ENCODE measurements around the gene SIRT7. TPM values are rescaled to one million over a fixed set of nuclear protein-coding genes. Genes with fewer than 3 reads are reported as not detected.
"Not testable (repeated sequence)": the region's sequence is repeated elsewhere in the genome, so short reads cannot be mapped to it uniquely, and the experiment has no call there.

SIRT7 gene
- total RNA-seq, 1 donor from 2014 or later, result 26.4 TPM

DNA sequence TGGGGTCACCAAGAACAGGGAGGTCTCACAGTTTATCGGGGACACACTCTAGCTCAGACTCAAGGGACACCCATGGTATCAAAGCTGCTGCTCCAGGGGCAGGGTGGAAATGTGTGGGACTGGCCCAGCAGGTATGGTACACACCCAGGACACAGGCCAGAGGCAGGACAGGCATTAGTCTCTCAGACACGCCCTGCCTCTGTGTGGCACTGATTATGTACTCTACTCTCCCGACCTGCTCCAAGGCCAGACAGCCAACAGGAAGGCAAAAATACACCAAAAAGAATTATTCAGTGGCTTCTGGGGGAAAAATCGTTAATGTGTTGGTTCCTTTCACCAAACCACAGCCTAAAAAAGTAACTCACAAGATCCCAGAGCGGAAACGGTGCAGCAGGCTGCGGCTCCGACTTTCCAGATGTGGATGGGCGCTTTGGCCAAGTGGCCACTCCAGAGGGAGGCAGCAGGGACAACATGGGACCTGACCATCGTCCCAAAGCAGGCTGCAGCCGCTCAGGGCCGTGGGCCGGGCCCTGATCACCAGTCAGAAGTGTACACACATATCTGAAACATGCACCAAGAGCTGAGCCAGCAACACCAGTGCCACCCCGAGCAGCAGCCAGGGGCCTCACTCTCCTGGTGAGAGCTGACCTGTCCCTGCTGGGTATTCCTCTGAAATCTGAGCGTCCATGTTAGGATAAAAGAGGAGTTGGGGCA, 1.0 kb upstream of the SIRT7 start:
- DNase-seq (ENCODE audit: low read depth), result no peak
- Histone ChIP-seq H3K36me3 (ENCODE audit: control insufficient read depth, insufficient read depth, low read length) (peaks cover 6% of the 10 kb centered on the region), H3K4me3 (ENCODE audit: low read depth, low read length) (no peak overlapping the region), H3K27me3 (ENCODE audit: control insufficient read depth, insufficient read depth, low read length) (no peaks in the 10 kb centered on the region)
- TF ChIP-seq, protein P1, sequence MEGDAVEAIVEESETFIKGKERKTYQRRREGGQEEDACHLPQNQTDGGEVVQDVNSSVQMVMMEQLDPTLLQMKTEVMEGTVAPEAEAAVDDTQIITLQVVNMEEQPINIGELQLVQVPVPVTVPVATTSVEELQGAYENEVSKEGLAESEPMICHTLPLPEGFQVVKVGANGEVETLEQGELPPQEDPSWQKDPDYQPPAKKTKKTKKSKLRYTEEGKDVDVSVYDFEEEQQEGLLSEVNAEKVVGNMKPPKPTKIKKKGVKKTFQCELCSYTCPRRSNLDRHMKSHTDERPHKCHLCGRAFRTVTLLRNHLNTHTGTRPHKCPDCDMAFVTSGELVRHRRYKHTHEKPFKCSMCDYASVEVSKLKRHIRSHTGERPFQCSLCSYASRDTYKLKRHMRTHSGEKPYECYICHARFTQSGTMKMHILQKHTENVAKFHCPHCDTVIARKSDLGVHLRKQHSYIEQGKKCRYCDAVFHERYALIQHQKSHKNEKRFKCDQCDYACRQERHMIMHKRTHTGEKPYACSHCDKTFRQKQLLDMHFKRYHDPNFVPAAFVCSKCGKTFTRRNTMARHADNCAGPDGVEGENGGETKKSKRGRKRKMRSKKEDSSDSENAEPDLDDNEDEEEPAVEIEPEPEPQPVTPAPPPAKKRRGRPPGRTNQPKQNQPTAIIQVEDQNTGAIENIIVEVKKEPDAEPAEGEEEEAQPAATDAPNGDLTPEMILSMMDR (IDR thresholded peaks at IDR 0.05; ENCODE audit: insufficient read depth, low read length, poor library complexity, severe bottlenecking), result no peak

DNA sequence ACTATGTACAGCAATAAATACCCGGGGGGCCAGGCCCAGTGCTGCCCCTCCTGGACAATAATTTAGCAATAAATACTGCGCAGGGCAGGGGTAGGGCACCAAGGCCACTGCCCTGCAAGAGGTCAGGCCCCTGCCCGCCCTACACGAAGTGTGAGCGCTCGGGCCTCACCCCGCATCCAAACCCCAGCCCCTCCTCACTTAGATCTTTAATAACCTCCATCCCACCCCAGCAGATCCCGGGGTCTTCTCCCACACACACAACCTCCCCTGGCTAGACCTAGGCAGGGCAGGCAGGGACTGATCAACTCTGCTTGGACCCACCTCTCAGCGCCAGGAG, 325 bp upstream of the SIRT7 start:
- not testable (repeated sequence) for DNase-seq (ENCODE audit: low read depth); H3K4me3 ChIP-seq (ENCODE audit: low read depth, low read length); H3K36me3 ChIP-seq (ENCODE audit: control insufficient read depth, insufficient read depth, low read length); H3K27me3 ChIP-seq (ENCODE audit: control insufficient read depth, insufficient read depth, low read length)

DNA sequence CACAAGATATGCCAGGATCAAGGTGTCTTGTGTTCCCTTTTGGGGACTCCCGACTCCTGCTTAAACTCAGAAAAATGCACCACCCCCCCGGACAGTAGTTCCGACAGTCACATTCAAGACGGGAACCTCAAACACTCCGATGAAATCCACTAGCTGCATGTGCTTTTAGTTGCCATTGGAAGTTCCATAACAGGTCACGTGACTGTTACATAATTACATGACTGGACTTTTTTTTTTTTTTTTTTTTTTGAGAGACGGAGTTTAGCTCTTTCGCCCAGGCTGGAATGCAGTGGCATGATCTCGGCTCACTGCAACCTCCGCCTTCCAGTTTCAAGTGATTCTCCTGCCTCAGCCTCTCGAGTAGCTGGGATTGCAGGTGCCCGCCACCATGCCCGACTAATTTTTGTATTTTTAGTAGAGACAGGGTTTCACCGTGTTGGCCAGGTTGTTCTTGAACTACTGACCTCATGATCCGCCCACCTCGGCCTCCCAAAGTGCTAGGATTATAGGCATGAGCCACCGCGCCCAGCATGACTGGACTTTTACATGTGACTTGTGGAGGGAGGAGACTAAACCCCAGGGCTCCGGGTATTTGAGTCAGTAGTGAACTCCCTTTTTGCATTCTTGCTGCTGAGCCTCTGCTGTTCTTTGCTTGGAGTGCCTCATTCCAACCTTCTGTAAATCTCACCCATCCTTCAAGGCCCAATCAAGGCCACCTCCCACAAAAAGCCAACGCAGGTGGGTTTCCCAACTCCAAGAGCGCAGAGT, 1.6 kb downstream of the SIRT7 start:
- H3K36me3 ChIP-seq (ENCODE audit: control insufficient read depth, insufficient read depth, low read length), result peaks cover 7% of the 10 kb centered on the region
- no peak for DNase-seq (ENCODE audit: low read depth)

DNA sequence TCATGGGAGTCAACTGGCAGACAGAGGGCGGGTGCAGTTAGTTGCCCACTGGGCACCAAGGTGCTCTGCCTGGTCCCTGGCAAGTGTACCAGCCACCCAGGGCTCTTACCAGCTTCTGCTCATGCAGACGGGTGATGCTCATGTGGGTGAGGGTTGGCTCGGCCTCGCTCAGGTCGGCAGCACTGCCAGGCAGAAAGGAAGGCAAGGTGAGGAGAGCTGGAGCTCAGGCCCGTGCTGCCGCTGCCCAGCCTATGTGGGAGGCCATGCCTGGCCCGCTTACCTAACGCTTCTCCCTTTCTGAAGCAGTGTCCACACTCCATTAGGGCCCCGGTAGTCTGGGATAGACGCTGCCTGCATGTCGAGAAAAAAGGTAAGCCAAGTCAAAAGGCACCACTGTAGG, 2.6 kb downstream of the SIRT7 start:
- Histone ChIP-seq H3K27me3 (ENCODE audit: control insufficient read depth, insufficient read depth, low read length) (no peaks in the 10 kb centered on the region), H3K36me3 (ENCODE audit: control insufficient read depth, insufficient read depth, low read length) (peaks cover 6% of the 10 kb centered on the region), H3K4me3 (ENCODE audit: low read depth, low read length) (no peak overlapping the region)
- TF ChIP-seq, protein P1 (IDR thresholded peaks at IDR 0.05; ENCODE audit: insufficient read depth, low read length, poor library complexity, severe bottlenecking), result no peak
- no peak for DNase-seq (ENCODE audit: low read depth)

More for the DNA sequence above, 1.6 kb downstream of the SIRT7 start:
- TF ChIP-seq, protein P1 (IDR thresholded peaks at IDR 0.05; ENCODE audit: insufficient read depth, low read length, poor library complexity, severe bottlenecking), result no peak
- no peaks in the 10 kb centered on the region for H3K27me3 ChIP-seq (ENCODE audit: control insufficient read depth, insufficient read depth, low read length)
- no peak overlapping the region for H3K4me3 ChIP-seq (ENCODE audit: low read depth, low read length)

DNA sequence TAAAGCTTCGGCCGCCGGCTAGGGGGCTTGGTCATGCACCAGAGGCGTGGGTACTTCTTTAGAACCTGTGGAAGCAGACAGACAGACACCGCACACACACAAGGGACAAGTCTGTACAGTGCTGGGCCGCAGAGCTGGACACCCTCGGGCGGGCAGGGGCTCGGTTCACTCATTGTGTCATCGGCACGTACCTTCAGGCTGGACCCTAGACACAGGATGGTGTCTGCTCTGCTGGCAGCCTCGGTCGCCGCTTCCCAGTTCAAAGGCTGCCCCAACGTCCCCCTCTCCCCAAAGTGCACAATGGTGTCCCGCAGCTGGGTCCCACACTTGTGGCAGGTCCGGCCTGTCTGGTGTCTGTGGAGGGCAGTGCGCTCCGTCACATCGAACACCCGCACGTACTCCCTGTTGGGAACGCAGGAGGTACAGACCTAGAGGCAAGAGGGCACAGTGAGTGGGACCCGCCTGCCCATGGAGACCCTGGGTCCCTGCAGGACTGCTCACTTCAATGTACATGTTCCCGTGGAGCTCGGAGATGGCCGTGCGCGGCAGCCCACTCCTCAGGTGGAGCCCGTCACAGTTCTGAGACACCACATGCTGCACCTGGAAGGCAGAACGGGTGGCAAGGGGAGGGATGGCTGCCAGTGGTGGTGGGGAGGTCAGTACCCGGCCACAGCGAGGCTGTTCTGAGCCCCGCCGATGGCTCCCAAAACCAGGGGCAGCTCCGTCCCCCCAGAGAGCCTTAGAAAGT, 3.7 kb downstream of the SIRT7 start:
- TF ChIP-seq, protein P1 (IDR thresholded peaks at IDR 0.05; ENCODE audit: insufficient read depth, low read length, poor library complexity, severe bottlenecking), result no peak

More for the DNA sequence above, 3.7 kb downstream of the SIRT7 start:
- DNase-seq (ENCODE audit: low read depth), result no peak
- Histone ChIP-seq H3K4me3 (ENCODE audit: low read depth, low read length) (no peak overlapping the region), H3K27me3 (ENCODE audit: control insufficient read depth, insufficient read depth, low read length) (no peaks in the 10 kb centered on the region), H3K36me3 (ENCODE audit: control insufficient read depth, insufficient read depth, low read length) (peaks cover 6% of the 10 kb centered on the region)

All from kidney epithelial cell (primary cell).